Measurements from ENCODE around the gene SDHB. TPM values are rescaled to one million over a fixed set of nuclear protein-coding genes. Genes with fewer than 3 reads are reported as not detected.

The SDHB gene
- total and polyA plus RNA-seq, 2 of the 8 experiments (the other 6 are each of a cell fraction or from before 2014, with no cell fraction given), result 84.0 to 98.7 TPM

- TF ChIP-seq JUN (IDR thresholded peaks at IDR 0.05; ENCODE audit: low read depth, low read length) (no peak), POU5F1 (IDR thresholded peaks at IDR 0.05; ENCODE audit: low read depth, low read length) (no peak), USF2 (IDR thresholded peaks at IDR 0.05; ENCODE audit: low read length) (no peak)
These were observed 8.0 kb downstream of the SDHB start (continued) for GRCh38 chr1:17045634-17046333.
